D721Med (cell line): Measurements from ENCODE around the gene PTGES3.

ENCODE experiments used
- DNase-seq: peaks from one replicate; pipeline ENCODE4 v3.0.0; 2011; ENCODE audit warnings: low spot score; ENCODE audit not compliant: insufficient read length
- FAIRE-seq: peaks from 2 replicates; lab custom pipeline; 2011; peaks lifted over from hg19 to GRCh38; lab: Jason Lieb, UNC
- CTCF ChIP-seq: IDR thresholded peaks from 2 replicates; pipeline ENCODE4 v1.5.1; 2012; ENCODE audit warnings: mild to moderate bottlenecking, control low read depth; ENCODE audit not compliant: insufficient read depth; ENCODE audit errors: missing control alignments

Gene PTGES3

DNA sequence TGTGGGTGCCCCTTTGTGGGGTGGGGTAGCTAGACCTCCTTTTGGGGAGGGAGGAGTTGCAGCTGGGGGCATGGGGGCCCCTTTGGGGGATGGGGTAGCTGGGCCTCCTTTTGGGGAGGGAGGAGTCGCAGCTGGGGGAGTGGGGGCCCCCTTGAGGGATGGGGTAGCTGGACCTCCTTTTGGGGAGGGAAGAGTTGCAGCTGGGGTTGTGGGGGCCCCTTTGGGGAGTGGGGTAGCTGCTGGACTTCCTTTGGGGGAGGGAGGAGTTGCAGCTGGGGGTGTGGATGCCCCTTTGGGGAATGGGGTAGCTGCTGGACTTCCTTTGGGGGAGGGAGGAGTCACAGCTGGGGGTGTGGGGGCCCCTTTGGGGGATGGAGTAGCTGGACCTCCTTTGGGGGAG, 30.1 kb upstream of the PTGES3 start:
- TF ChIP-seq CTCF, result no peak
- FAIRE-seq, result no peak
- no peak for DNase-seq

GRCh38 chr12:56716933-56717880, 29.1 kb upstream of the PTGES3 start:
- no peak for TF ChIP-seq CTCF
- FAIRE-seq (no peak), DNase-seq (no peak)

- DNase-seq (no peak), FAIRE-seq (no peak)
- TF ChIP-seq CTCF, result no peak
Measured at GRCh38 chr12:56716458-56716857, 28.4 kb upstream of the PTGES3 start.

GRCh38 chr12:56715798-56716197, 27.7 kb upstream of the PTGES3 start:
- no peak for TF ChIP-seq CTCF

GRCh38 chr12:56714431-56714929, 26.4 kb upstream of the PTGES3 start:
- no peak for DNase-seq
- no peak for TF ChIP-seq CTCF
- no peak for FAIRE-seq

More at GRCh38 chr12:56715798-56716197, 27.7 kb upstream of the PTGES3 start:
- DNase-seq (no peak), FAIRE-seq (no peak)

DNA sequence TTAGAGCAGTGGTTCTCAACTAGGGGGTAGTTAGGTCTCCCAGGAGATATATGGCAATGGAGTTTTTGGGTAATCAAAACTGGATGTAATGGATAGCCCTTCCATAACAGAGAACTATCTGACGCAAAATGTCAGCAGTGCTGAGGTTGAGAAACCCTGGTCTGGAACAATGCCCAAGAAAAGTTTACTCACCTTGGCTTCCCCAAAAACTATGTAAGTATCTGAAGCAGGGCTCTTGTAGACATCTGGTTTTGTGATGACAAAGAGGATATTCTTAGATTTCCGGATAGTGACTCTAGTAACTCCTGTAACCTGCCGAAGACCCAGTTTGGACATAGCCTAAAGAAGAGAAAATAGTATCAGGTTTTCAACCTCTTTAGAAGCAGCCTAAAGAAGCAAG, 25.3 kb upstream of the PTGES3 start:
- no peak for FAIRE-seq
- TF ChIP-seq CTCF, result no peak
- DNase-seq, result no peak
